Type B pancreatic cell (in vitro differentiated cells): ENCODE results near the gene NLRP13. TPM values are rescaled to one million over a fixed set of nuclear protein-coding genes. Genes with fewer than 3 reads are reported as not detected.

ENCODE experiments used
- DNase-seq: peaks from one replicate; pipeline ENCODE4 v3.0.0; 2021; ENCODE audit warnings: mixed read lengths; ENCODE audit not compliant: unreplicated experiment; ENCODE audit errors: extremely low spot score
- H3K27ac Mint-ChIP-seq: 2 replicates; pipeline ENCODE4 v1.8.0; 2021; ENCODE audit warnings: mild to moderate bottlenecking, mixed read lengths
- H3K27me3 Mint-ChIP-seq: 2 replicates; pipeline ENCODE4 v1.8.0; 2021; ENCODE audit warnings: mixed read lengths
- H3K36me3 Mint-ChIP-seq: 2 replicates; pipeline ENCODE4 v1.8.0; 2021; ENCODE audit warnings: mixed read lengths
- H3K4me1 Mint-ChIP-seq: one replicate; pipeline ENCODE4 v1.8.0; 2021; ENCODE audit warnings: mixed read lengths; ENCODE audit not compliant: unreplicated experiment
- H3K4me3 Mint-ChIP-seq: 2 replicates; pipeline ENCODE4 v1.8.0; 2021; ENCODE audit warnings: mild to moderate bottlenecking, mixed read lengths
- H3K9me3 Mint-ChIP-seq: 2 replicates; pipeline ENCODE4 v1.8.0; 2021; ENCODE audit warnings: mixed read lengths
- CTCF ChIP-seq: fragments of 200-600 bp; sonication (generic); conservative IDR thresholded peaks from 2 replicates; pipeline ENCODE4 v1.5.0; 2021; ENCODE audit warnings: antibody characterized with exemption, mild to moderate bottlenecking
- long read RNA-seq: library from polyadenylated mRNA; unstranded; transcript quantifications from one replicate; pipeline ENCODE4 v2.0.0, GENCODE V29; 2020
- total RNA-seq: library from RNA; stranded (reverse); gene quantifications from 2 replicates; pipeline ENCODE4 v1.2.1, GENCODE V29; 2021; ENCODE audit warnings: low replicate concordance

The NLRP13 gene
- total RNA-seq = not detected in 2 replicates
- long read RNA-seq = 0 reads

- no peak for TF ChIP-seq CTCF
- peak; percentile 22 for DNase-seq
- Mint-ChIP-seq H3K27ac (no peak within 1 kb of the TSS), H3K4me3 (no peak within 1 kb of the TSS), H3K9me3 (peaks cover 18% of the 10 kb centered on the region), H3K27me3 (no peaks in the 10 kb centered on the region), H3K36me3 (peaks cover 6% of the 10 kb centered on the region), H3K4me1 (no peaks in the 10 kb centered on the region)
Observed at GRCh38 chr19:55931936-55932386, at the start of gene NLRP13. NLRP13 (minus strand) TSS chr19:55932336; CDS start chr19:55932311, 25 bp downstream.

- DNase-seq = no peak
- no peaks in the 10 kb centered on the region for H3K27me3 Mint-ChIP-seq
- no peak for TF ChIP-seq CTCF
- peaks cover 8% of the 10 kb centered on the region for H3K9me3 Mint-ChIP-seq
- no peak overlapping the region for H3K4me3 Mint-ChIP-seq
- no peaks in the 10 kb centered on the region for H3K4me1 Mint-ChIP-seq
- no peak overlapping the region for H3K27ac Mint-ChIP-seq
- H3K36me3 Mint-ChIP-seq = no peaks in the 10 kb centered on the region
Observed at GRCh38 chr19:55980415-55980814, 48.3 kb upstream of the NLRP13 start.

- TF ChIP-seq CTCF = no peak
- Mint-ChIP-seq H3K4me3 (no peak overlapping the region), H3K9me3 (peaks cover 11% of the 10 kb centered on the region), H3K27ac (no peak overlapping the region), H3K27me3 (no peaks in the 10 kb centered on the region), H3K36me3 (no peaks in the 10 kb centered on the region), H3K4me1 (no peaks in the 10 kb centered on the region)
- DNase-seq = no peak
Observed at GRCh38 chr19:55973982-55974381, 41.8 kb upstream of the NLRP13 start.

- no peak for TF ChIP-seq CTCF
- Mint-ChIP-seq H3K27me3 (no peaks in the 10 kb centered on the region), H3K4me1 (no peaks in the 10 kb centered on the region), H3K9me3 (peaks cover 8% of the 10 kb centered on the region), H3K27ac (no peak overlapping the region), H3K36me3 (no peaks in the 10 kb centered on the region), H3K4me3 (no peak overlapping the region)
- no peak for DNase-seq
Observed at GRCh38 chr19:55962186-55962585, 30.1 kb upstream of the NLRP13 start.

- TF ChIP-seq CTCF = no peak
- H3K9me3 Mint-ChIP-seq = no peaks in the 10 kb centered on the region
- H3K27me3 Mint-ChIP-seq = no peaks in the 10 kb centered on the region
- H3K4me3 Mint-ChIP-seq = no peak overlapping the region
- H3K36me3 Mint-ChIP-seq = no peaks in the 10 kb centered on the region
- H3K4me1 Mint-ChIP-seq = no peaks in the 10 kb centered on the region
- DNase-seq = no peak
- H3K27ac Mint-ChIP-seq = no peak overlapping the region
Observed at GRCh38 chr19:55959996-55960675, 28.0 kb upstream of the NLRP13 start.
